HEK293 (cell line): ENCODE results near the gene PRAC2.

Experiments
- CTCF ChIA-PET: fragments of 350-600 bp; formaldehyde crosslinking; extraction: SDS; loops from one replicate; lab custom pipeline; 2021; ENCODE audit warnings: antibody characterized with exemption; lab: Yijun Ruan, JAX
- POLR2A ChIA-PET: fragments of 300-600 bp; formaldehyde crosslinking; extraction: SDS; loops from one replicate; lab custom pipeline; 2020; ENCODE audit warnings: antibody characterized with exemption, inconsistent platforms; lab: Yijun Ruan, JAX
- H3K27ac ChIP-seq: fragments of 200-500 bp; sonication (Bioruptor generic); 2 replicates; pipeline ENCODE4 v1.5.1; 2014; ENCODE audit warnings: low read depth, low read length, control low read depth, inconsistent platforms; ENCODE audit errors: extremely low read depth
- H3K36me3 ChIP-seq, 2 experiments: fragments of 200-500 bp in 1 of 2; sonication (Bioruptor generic) in 1 of 2; 1 replicate in 1 of 2; 2 replicates in 1 of 2; pipeline ENCODE4 v1.5.1; 2014 to 2017; ENCODE audit warnings: inconsistent platforms in 2 of 2, low read length in 2 of 2; ENCODE audit not compliant: control insufficient read depth in 2 of 2, insufficient read depth in 1 of 2
- H3K4me1 ChIP-seq: fragments of 200-500 bp; sonication (Bioruptor generic); 2 replicates; pipeline ENCODE4 v1.5.1; 2014; ENCODE audit warnings: mild to moderate bottlenecking, low read length, inconsistent platforms; ENCODE audit not compliant: control insufficient read depth, insufficient read depth
- H3K4me3 ChIP-seq: 2 replicates; pipeline ENCODE4 v1.5.1; 2011; ENCODE audit warnings: low read depth, mild to moderate bottlenecking, control low read depth, low read length, moderate library complexity
- H3K9me3 ChIP-seq: fragments of 200-500 bp; sonication (Bioruptor generic); 2 replicates; pipeline ENCODE4 v1.5.1; 2014; ENCODE audit warnings: low read depth, low read length, inconsistent platforms; ENCODE audit not compliant: control insufficient read depth, insufficient read depth
- GLIS1 ChIP-seq: fragments of 450-650 bp; formaldehyde crosslinking; IDR thresholded peaks from 2 replicates; pipeline ENCODE4 v1.5.1; 2016; ENCODE audit warnings: missing biosample characterization, missing genetic modification characterization
- HOXD13 ChIP-seq: sonication (generic); formaldehyde crosslinking; IDR thresholded peaks from 2 replicates; pipeline ENCODE4 v1.8.0; 2022; ENCODE audit warnings: missing genetic modification reagents, borderline replicate concordance
- IKZF3 ChIP-seq: fragments of 450-650 bp; IDR thresholded peaks from 2 replicates; pipeline ENCODE4 v1.5.0; 2018; ENCODE audit warnings: missing biosample characterization, mild to moderate bottlenecking, missing genetic modification characterization, moderate library complexity
- INSM2 ChIP-seq: fragments of 450-650 bp; formaldehyde crosslinking; IDR thresholded peaks from 2 replicates; pipeline ENCODE4 v1.5.1; 2016; ENCODE audit warnings: missing biosample characterization, missing genetic modification characterization
- SP2 ChIP-seq: fragments of 450-650 bp; formaldehyde crosslinking; IDR thresholded peaks from 2 replicates; pipeline ENCODE4 v1.5.1; 2016; ENCODE audit warnings: missing biosample characterization, missing genetic modification characterization
- TSHZ1 ChIP-seq: fragments of 450-650 bp; formaldehyde crosslinking; IDR thresholded peaks from 2 replicates; pipeline ENCODE4 v1.5.1; 2016; ENCODE audit warnings: missing biosample characterization, missing genetic modification characterization, borderline replicate concordance
- YY2 ChIP-seq: fragments of 450-650 bp; formaldehyde crosslinking; IDR thresholded peaks from 2 replicates; pipeline ENCODE4 v1.5.1; 2016; ENCODE audit warnings: missing biosample characterization, missing genetic modification characterization
- ZBTB1 ChIP-seq: fragments of 450-650 bp; formaldehyde crosslinking; IDR thresholded peaks from 2 replicates; pipeline ENCODE4 v1.5.1; 2016; ENCODE audit warnings: missing biosample characterization, missing genetic modification characterization
- ZBTB8A ChIP-seq: fragments of 450-650 bp; formaldehyde crosslinking; IDR thresholded peaks from 2 replicates; pipeline ENCODE4 v1.5.1; 2016; ENCODE audit warnings: missing biosample characterization, missing genetic modification characterization
- ZEB2 ChIP-seq: fragments of 450-650 bp; formaldehyde crosslinking; IDR thresholded peaks from 2 replicates; pipeline ENCODE4 v1.5.1; 2016; ENCODE audit warnings: missing biosample characterization, missing genetic modification characterization
- ZNF112 ChIP-seq: fragments of 450-650 bp; formaldehyde crosslinking; IDR thresholded peaks from 2 replicates; pipeline ENCODE4 v1.5.0; 2017; ENCODE audit warnings: missing biosample characterization, missing genetic modification characterization
- ZNF148 ChIP-seq: fragments of 450-650 bp; formaldehyde crosslinking; IDR thresholded peaks from 2 replicates; pipeline ENCODE4 v1.5.0; 2017; ENCODE audit warnings: missing biosample characterization, missing genetic modification characterization, borderline replicate concordance
- ZNF169 ChIP-seq: fragments of 450-650 bp; formaldehyde crosslinking; IDR thresholded peaks from 2 replicates; pipeline ENCODE4 v1.5.1; 2016; ENCODE audit warnings: missing biosample characterization, missing genetic modification characterization
- ZNF214 ChIP-seq: fragments of 450-650 bp; formaldehyde crosslinking; IDR thresholded peaks from 2 replicates; pipeline ENCODE4 v1.5.1; 2017; ENCODE audit warnings: missing biosample characterization, mild to moderate bottlenecking, missing genetic modification characterization, borderline replicate concordance
- ZNF248 ChIP-seq: fragments of 450-650 bp; formaldehyde crosslinking; IDR thresholded peaks from 2 replicates; pipeline ENCODE4 v1.5.1; 2017; ENCODE audit warnings: missing biosample characterization, missing genetic modification characterization
- ZNF266 ChIP-seq: fragments of 450-650 bp; formaldehyde crosslinking; IDR thresholded peaks from 2 replicates; pipeline ENCODE4 v1.5.1; 2016; ENCODE audit warnings: missing biosample characterization, missing genetic modification characterization, low read depth
- ZNF341 ChIP-seq: fragments of 450-650 bp; formaldehyde crosslinking; IDR thresholded peaks from 2 replicates; pipeline ENCODE4; 2016; ENCODE audit warnings: low read depth, missing biosample characterization, missing genetic modification characterization
- ZNF571 ChIP-seq: fragments of 450-650 bp; formaldehyde crosslinking; IDR thresholded peaks from 2 replicates; pipeline ENCODE4 v1.5.0; 2017; ENCODE audit warnings: missing biosample characterization, missing genetic modification characterization
- ZNF600 ChIP-seq: fragments of 450-650 bp; formaldehyde crosslinking; IDR thresholded peaks from 2 replicates; pipeline ENCODE4 v1.5.1; 2016; ENCODE audit warnings: missing biosample characterization, missing genetic modification characterization
- ZNF654 ChIP-seq: fragments of 450-650 bp; formaldehyde crosslinking; IDR thresholded peaks from 2 replicates; pipeline ENCODE4 v1.5.1; 2016; ENCODE audit warnings: low read depth, missing biosample characterization, missing genetic modification characterization
- ZNF660 ChIP-seq: fragments of 450-650 bp; IDR thresholded peaks from 2 replicates; pipeline ENCODE4 v1.5.1; 2018; ENCODE audit warnings: missing biosample characterization, mild to moderate bottlenecking, missing genetic modification characterization
- ZNF785 ChIP-seq: fragments of 450-650 bp; formaldehyde crosslinking; IDR thresholded peaks from 2 replicates; pipeline ENCODE4 v1.5.1; 2016; ENCODE audit warnings: missing biosample characterization, missing genetic modification characterization
- ZNF837 ChIP-seq: fragments of 450-650 bp; formaldehyde crosslinking; IDR thresholded peaks from 2 replicates; pipeline ENCODE4 v1.5.1; 2016; ENCODE audit warnings: missing biosample characterization, missing genetic modification characterization
- TF ChIP-seq, protein P1 (sequence below): fragments of 450-650 bp; formaldehyde crosslinking; IDR thresholded peaks from 2 replicates; pipeline ENCODE4 v1.5.1; 2017; ENCODE audit warnings: missing biosample characterization, missing genetic modification characterization

Gene PRAC2

DNA sequence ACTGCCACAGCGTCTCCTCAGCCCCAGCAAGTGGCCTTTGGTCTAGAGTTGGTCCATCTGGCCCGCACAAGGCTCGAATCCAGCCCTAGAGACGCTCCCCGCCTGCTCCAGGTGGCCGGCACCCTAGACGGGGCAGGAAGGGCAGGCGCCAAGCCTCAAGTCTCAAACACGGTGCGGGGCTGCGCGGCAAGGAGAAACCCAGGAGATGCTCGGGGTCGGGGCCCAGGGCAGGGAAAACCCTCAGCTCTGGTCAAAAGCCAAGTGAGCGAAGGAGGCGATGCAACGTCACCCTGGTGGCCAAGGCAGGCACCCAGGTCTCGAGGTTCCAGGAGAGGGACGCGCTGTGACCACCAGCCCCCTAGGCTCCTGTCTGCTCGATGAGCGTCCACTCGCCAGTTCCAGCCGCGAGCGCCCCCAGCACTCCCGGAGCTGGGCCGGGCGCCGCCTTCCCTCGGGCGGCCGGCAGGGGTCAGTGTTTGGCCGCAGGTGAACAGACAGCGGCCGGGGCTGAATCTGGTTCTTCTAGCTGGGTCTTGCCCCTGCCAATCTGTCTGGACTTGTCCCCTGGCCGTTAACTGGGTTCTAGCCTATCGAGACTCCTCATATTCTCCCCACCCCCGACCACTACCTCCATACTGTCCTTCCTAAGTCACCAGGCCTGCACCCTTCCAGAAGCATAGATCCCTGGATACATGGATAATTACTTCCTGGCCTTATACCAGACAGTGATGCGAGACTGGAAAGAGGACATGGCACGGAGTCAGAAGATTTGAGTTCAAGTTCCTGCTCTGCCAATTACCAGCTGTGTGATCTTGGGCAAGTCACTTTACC is 44.6 kb upstream of the PRAC2 start:
- POLR2A ChIA-PET = interaction anchor here (0.8 to 2.1 kb wide), 6 partner anchors 32 to 206 kb away, joined by 3 to 7 read pairs (median 6); partner anchors contain the start of gene HOXB13
- CTCF ChIA-PET = interaction anchor here (0.5 to 17.1 kb wide), 67 partner anchors 9 to 1007 kb away, joined by 3 to 365 read pairs (median 6); partner anchors contain the start of genes ATP5MC1, HOXB13, HOXB9 and PRAC2
- H3K36me3 ChIP-seq = no peaks in the 10 kb centered on the region
- H3K4me3 ChIP-seq = no peak overlapping the region
- H3K27ac ChIP-seq = no peak overlapping the region
- no peaks in the 10 kb centered on the region for H3K4me1 ChIP-seq
- no peaks in the 10 kb centered on the region for H3K9me3 ChIP-seq
- TF ChIP-seq ZNF341 (tag by site-specific recombination) (no peak), GLIS1 (tag by site-specific recombination) (0 out of 2 replicates have a peak, but pooled peaks have one; percentile 21), ZNF600 (tag by site-specific recombination) (no peak), ZNF837 (no peak), ZNF112 (tag by site-specific recombination) (no peak), ZNF266 (tag by site-specific recombination) (no peak), SP2 (tag by site-specific recombination) (no peak), ZNF660 (tag by site-specific recombination) (0 out of 2 replicates have a peak, but pooled peaks have one; percentile 39), IKZF3 (no peak), ZBTB1 (tag by site-specific recombination) (no peak), ZNF785 (0 out of 2 replicates have a peak, but pooled peaks have one; percentile 45), HOXD13 (CRISPR knock-in tag) (no peak), TSHZ1 (tag by site-specific recombination) (no peak), ZEB2 (0 out of 2 replicates have a peak, but pooled peaks have one; percentile 35), ZNF148 (tag by site-specific recombination) (no peak), ZNF214 (tag by site-specific recombination) (no peak), YY2 (no peak), ZBTB8A (tag by site-specific recombination) (no peak), ZNF248 (tag by site-specific recombination) (no peak), ZNF654 (tag by site-specific recombination) (peak; percentile 83), ZNF571 (tag by site-specific recombination) (no peak), ZNF169 (tag by site-specific recombination) (no peak), INSM2 (tag by site-specific recombination) (no peak)
- TF ChIP-seq, protein P1, sequence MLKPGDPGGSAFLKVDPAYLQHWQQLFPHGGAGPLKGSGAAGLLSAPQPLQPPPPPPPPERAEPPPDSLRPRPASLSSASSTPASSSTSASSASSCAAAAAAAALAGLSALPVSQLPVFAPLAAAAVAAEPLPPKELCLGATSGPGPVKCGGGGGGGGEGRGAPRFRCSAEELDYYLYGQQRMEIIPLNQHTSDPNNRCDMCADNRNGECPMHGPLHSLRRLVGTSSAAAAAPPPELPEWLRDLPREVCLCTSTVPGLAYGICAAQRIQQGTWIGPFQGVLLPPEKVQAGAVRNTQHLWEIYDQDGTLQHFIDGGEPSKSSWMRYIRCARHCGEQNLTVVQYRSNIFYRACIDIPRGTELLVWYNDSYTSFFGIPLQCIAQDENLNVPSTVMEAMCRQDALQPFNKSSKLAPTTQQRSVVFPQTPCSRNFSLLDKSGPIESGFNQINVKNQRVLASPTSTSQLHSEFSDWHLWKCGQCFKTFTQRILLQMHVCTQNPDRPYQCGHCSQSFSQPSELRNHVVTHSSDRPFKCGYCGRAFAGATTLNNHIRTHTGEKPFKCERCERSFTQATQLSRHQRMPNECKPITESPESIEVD (tag by site-specific recombination) = no peak
